ENCODE measurements around the gene SEC62. TPM values are rescaled to one million over a fixed set of nuclear protein-coding genes. Genes with fewer than 3 reads are reported as not detected.

Gene SEC62
- total RNA-seq: 48.7 and 66.2 TPM in 2 replicates

DNA sequence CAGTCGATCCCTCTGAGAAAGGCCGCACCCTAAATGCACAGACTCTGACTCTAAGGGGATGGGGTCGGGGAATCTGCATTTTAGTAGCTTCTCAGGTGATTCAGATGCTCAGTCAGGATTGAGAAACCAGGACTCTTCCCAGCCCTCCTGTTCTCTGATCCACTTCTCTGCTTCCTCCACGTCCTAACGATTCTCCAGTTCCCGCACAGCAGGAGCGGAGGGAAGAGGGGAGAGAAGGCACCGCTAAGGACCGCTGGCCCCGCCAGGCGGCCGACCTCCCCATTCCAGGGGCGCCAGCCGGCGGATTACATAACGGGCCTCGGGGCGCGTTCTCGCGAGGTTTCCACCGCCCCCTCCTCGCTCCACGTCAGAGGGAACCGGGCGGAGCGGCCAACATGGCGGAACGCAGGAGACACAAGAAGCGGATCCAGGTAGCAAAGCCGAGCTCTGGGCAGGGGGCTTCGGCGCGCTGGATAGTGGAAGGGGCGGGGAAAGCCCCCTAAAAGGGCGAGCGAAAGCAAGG is at the start of gene SEC62:
Gene SEC62, plus strand, starts transcription at position 380 of the 523 bp plus-strand sequence. Its CDS starts 16 bp downstream, at position 396.

DNA sequence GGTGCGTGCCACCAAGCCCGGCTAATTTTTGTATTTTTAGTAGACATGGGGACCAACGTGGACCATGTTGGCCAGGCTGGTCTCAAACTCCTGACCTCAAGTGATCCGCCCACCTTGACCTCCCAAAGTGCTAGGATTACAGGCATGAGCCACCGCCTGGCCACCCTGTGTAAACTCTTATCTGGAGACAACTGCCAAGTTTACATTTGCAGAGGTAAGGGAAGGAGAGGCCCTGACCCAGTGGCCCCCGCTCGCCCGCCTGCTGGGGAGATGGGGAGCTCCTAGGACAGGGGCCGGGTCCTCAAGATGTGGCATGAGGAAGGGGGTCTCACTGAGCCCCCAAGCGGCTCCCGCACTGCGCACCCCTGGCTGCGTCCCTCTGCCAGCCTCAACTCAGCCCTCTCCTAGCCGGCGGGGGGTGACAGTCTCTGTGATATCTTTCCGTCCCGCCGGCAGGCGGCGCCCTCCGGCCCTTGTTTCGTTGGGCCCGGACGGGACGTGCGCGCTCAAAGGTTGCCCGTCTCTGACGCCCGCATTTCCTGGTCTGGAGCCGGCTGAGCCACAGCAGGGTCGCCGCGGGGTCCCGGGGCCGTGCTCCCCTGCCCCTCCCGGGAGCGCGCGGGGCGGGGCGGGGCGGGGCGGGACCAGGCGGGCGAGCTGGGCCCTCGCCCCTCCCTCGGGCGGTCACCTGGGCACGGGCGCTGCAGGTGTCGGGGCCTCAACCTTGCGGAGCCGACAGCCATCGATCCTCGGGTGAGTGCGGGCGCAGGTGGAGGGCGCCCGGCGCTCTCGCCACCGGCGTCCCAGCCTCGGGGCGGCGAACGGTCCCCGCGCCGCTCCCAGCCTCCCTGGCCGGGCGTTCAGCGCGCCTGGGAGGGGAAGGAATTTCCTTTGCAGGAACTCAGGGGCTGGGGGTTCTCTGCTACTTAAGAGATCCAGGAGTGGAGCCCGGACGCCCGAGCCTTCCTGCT is 71.1 kb downstream of the SEC62 start, which contains the start of gene GPR160:
Gene GPR160, plus strand, starts transcription at position 533 of the 971 bp plus-strand sequence. CDS start 45,978 bp downstream, outside the sequence.

Other genes with a start within 250 kb of the SEC62 start
- 21.7 and 295 TPM in 2 replicates for gene TERC, start 201.7 kb upstream of the SEC62 start, total RNA-seq
- gene ACTRT3, start 197.2 kb upstream of the SEC62 start, total RNA-seq: 3.4 and 4.8 TPM in 2 replicates
- gene MYNN, start 193.4 kb upstream of the SEC62 start, total RNA-seq: 20.4 and 27.3 TPM in 2 replicates
- gene LRRIQ4, start 153.9 kb upstream of the SEC62 start, total RNA-seq: not detected in 2 replicates
- gene LRRC34, start 153.9 kb upstream of the SEC62 start, total RNA-seq: 0.59 and 1.8 TPM in 2 replicates
- gene LRRC31, start 96.9 kb upstream of the SEC62 start, total RNA-seq: not detected in 2 replicates
- gene SAMD7, start 55.2 kb upstream of the SEC62 start, total RNA-seq: not detected in 2 replicates
- 0.23 TPM in 1 of 2 replicates, not detected in the other for gene GPR160, start 71.2 kb downstream of the SEC62 start, total RNA-seq
- 25.8 and 29.2 TPM in 2 replicates for gene PHC3, start 214.9 kb downstream of the SEC62 start, total RNA-seq